ENCODE results near the gene CNDP2.

The CNDP2 gene

GRCh38 chr18:74493689-74494088 lies 2.5 kb upstream of the CNDP2 start:
- Histone ChIP-seq H3K27me3 (ENCODE audit: low read length) (no peaks in the 10 kb centered on the region), H3K4me3 (ENCODE audit: insufficient read depth, low read length, poor library complexity, severe bottlenecking) (no peak overlapping the region), H2AFZ (ENCODE audit: low read depth, low read length, severe bottlenecking) (no peak overlapping the region), H3K27ac (ENCODE audit: low read depth, low read length) (no peak overlapping the region), H3F3A (ENCODE audit: insufficient read depth) (peaks cover 23% of the 10 kb centered on the region), H4K20me1 (ENCODE audit: low read depth, low read length) (no peaks in the 10 kb centered on the region), H3K4me2 (ENCODE audit: low read depth, low read length, poor library complexity, severe bottlenecking) (no peak overlapping the region), H3K9me3 (ENCODE audit: insufficient read depth, low read length) (no peaks in the 10 kb centered on the region), H3K79me2 (ENCODE audit: insufficient read depth, low read length) (peaks cover 19% of the 10 kb centered on the region), H3K9ac (ENCODE audit: low read length) (no peak overlapping the region), H3K9me2 (replicated peaks; ENCODE audit: insufficient read depth, low read length) (no peaks in the 10 kb centered on the region), H3K36me3 (ENCODE audit: low read length) (no peaks in the 10 kb centered on the region)
- no peak for TF ChIP-seq EZH2phosphoT487 (conservative IDR thresholded peaks at IDR 0.05; ENCODE audit: low read length)
- TF ChIP-seq CTCF (IDR thresholded peaks at IDR 0.05; ENCODE audit: insufficient read depth, low read length, poor library complexity, severe bottlenecking) = peak; percentile 84

GRCh38 chr18:74494514-74494913 lies 1.6 kb upstream of the CNDP2 start:
- Histone ChIP-seq H3K4me3 (ENCODE audit: insufficient read depth, low read length, poor library complexity, severe bottlenecking) (no peak overlapping the region), H3K27me3 (ENCODE audit: low read length) (no peaks in the 10 kb centered on the region), H3K27ac (ENCODE audit: low read depth, low read length) (no peak overlapping the region), H3K9me3 (ENCODE audit: insufficient read depth, low read length) (no peaks in the 10 kb centered on the region), H3K9me2 (replicated peaks; ENCODE audit: insufficient read depth, low read length) (no peaks in the 10 kb centered on the region), H3K9ac (ENCODE audit: low read length) (no peak overlapping the region), H3K4me2 (ENCODE audit: low read depth, low read length, poor library complexity, severe bottlenecking) (no peak overlapping the region), H3F3A (ENCODE audit: insufficient read depth) (peaks cover 31% of the 10 kb centered on the region), H3K36me3 (ENCODE audit: low read length) (no peaks in the 10 kb centered on the region), H3K79me2 (ENCODE audit: insufficient read depth, low read length) (peaks cover 21% of the 10 kb centered on the region), H4K20me1 (ENCODE audit: low read depth, low read length) (no peaks in the 10 kb centered on the region), H2AFZ (ENCODE audit: low read depth, low read length, severe bottlenecking) (no peak overlapping the region)
- TF ChIP-seq EZH2phosphoT487 (conservative IDR thresholded peaks at IDR 0.05; ENCODE audit: low read length) = no peak
- TF ChIP-seq CTCF (IDR thresholded peaks at IDR 0.05; ENCODE audit: insufficient read depth, low read length, poor library complexity, severe bottlenecking) = no peak

- peak overlapping the region; percentile 91 for H3K4me3 ChIP-seq (ENCODE audit: insufficient read depth, low read length, poor library complexity, severe bottlenecking)
- peak overlapping the region; percentile 39 for H3K27ac ChIP-seq (ENCODE audit: low read depth, low read length)
- peak overlapping the region; percentile 6 for H2AFZ ChIP-seq (ENCODE audit: low read depth, low read length, severe bottlenecking)
- H3K36me3 ChIP-seq (ENCODE audit: low read length) = peaks cover 4% of the 10 kb centered on the region; the same call in 1 of the 2 replicates
- no peaks in the 10 kb centered on the region for H4K20me1 ChIP-seq (ENCODE audit: low read depth, low read length)
- H3K27me3 ChIP-seq (ENCODE audit: low read length) = no peaks in the 10 kb centered on the region
- H3K9ac ChIP-seq (ENCODE audit: low read length) = peak overlapping the region; percentile 85
- peaks cover 38% of the 10 kb centered on the region for H3F3A ChIP-seq (ENCODE audit: insufficient read depth)
- TF ChIP-seq EZH2phosphoT487 (conservative IDR thresholded peaks at IDR 0.05; ENCODE audit: low read length) = no peak
- TF ChIP-seq CTCF (IDR thresholded peaks at IDR 0.05; ENCODE audit: insufficient read depth, low read length, poor library complexity, severe bottlenecking) = no peak
- H3K4me2 ChIP-seq (ENCODE audit: low read depth, low read length, poor library complexity, severe bottlenecking) = peak overlapping the region; percentile 99
- no peaks in the 10 kb centered on the region for H3K9me2 ChIP-seq (replicated peaks; ENCODE audit: insufficient read depth, low read length)
- peaks cover 41% of the 10 kb centered on the region for H3K79me2 ChIP-seq (ENCODE audit: insufficient read depth, low read length)
- no peaks in the 10 kb centered on the region for H3K9me3 ChIP-seq (ENCODE audit: insufficient read depth, low read length)
Observed at GRCh38 chr18:74496508-74497323, 553 bp downstream of the CNDP2 start.

Data from SU-DHL-6 (cell line).